ENCODE results near the gene ZNF483.
A peak's percentile ranks its signal among the peaks of the same experiment; 100 is the strongest.
"Not testable (repeated sequence)": the region's sequence is repeated elsewhere in the genome, so short reads cannot be mapped to it uniquely, and the experiment has no call there.

ZNF483 gene

DNA sequence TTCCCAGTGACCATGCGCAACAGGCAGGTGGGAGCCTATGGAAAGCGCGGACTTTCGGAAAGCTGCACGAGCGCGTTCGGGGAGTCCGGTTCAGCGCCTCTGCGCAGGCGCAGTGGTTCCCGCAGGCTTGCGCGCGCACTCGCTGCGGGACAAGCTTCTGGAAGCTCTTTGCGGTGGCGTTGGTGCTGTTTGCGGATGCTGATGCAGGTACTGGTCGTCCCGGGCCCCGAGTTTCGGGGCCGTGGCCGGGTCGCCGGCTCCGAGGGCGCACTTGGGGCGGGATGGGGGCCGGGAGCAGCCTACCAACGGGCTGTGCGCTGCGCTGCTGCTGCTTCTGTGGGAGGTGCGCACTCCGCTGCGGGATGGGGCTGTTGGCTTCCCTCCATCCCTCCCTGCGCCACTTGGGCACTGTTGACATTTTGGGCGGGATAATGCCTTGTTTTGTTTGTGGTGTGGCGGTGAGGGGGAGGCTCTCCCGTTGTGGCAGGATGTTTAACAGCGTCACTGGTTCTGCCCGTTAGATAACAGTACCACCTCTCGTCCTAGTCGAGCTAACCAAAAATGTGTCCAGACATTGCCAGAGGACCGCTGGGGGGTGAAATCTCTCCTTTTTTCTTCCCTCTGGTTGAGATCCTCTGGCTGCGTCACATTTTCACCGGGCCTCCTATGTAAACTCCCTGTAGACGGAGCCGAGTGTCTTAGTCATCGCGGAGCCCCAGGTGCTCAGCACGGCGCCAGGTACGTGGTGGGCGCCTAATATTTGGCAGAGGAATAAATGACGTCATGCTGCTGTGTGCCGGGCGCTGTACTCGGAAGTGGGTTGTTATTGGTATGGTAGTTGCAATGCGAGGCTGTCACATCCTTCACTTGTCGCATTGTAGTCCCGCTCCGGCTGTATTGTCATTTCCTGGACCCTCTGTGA is at the start of gene ZNF483:
Gene ZNF483, plus strand, starts transcription at position 124 of the 922 bp plus-strand sequence. CDS start 2,217 bp downstream, outside the sequence.
- DNase-seq (ENCODE audit: low read depth in 2 of 2), result peak; percentile 46 to 56

DNA sequence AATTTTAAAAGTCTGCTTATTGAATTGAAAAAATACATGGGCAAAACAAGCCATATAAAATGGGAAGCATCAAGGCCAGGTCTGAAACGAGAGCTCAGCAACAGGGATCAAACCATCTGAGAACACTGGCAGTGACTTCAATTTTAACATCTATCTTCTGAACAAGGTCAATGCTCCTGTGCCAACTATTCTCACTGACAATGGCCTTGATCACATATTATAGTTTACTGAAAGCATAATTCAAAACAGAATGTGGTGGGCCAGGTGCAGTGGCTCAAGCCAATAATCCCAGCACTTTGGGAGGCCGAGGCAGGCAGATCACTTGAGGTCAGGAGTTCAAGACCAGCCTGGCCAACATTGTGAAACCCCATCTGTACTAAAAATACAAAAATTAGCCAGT is 49.8 kb upstream of the ZNF483 start:
- DNase-seq (ENCODE audit: low read depth in 2 of 2), result no peak

DNA sequence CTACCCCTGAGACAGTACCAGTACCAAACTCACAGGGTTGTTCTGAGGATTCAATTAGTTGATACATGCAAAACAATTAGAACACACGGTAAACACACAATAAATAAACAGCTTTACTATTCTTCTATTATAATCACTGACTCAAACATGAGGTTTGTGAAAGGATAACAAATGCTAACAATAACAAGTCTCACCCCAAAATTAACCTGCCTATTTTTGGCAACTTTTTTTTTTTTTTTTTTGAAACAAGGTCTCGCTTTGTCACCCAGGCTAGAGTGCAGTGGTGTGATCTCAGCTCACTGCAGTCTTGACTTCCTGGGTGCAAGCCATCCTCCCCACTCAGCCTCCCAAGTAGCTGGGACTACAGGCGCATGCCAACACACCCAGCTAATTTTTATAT is 47.3 kb upstream of the ZNF483 start:
- DNase-seq (ENCODE audit: low read depth in 2 of 2), result no peak

DNA sequence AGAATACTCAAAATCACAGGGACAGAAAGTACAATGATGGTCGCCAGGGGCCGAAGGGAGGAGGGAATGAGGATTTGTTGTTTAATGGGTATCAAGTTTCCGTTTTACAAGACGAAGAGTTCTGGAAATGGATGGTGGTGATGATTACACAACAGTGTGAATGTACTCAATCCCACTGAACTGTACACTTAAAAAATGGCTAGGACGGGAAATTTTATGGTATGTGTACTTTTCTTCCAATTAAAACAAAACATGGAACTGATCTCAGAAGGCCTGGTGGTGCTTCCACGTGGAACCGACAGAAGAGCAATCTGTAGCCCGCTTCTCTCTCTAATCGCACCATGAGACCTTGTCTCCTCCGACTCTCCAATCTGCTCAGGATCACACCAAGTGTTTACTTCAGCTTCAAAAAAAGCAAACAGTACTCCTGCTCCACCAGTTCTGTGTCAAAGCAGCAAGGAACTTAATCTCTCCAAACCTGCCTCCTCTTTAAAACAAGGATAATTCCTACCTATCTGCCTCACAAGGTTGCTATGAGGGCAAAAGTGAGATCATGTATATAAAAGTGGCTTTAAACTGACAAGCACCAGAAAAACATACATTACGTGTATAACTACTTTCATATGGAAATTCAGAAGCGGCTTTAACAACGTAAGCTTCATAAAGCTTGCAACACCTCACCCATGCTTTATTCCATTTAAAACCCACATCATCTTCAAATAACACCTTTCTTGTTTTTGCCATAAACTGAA is 42.9 kb upstream of the ZNF483 start:
- DNase-seq (ENCODE audit: low read depth in 2 of 2), result no peak

DNA sequence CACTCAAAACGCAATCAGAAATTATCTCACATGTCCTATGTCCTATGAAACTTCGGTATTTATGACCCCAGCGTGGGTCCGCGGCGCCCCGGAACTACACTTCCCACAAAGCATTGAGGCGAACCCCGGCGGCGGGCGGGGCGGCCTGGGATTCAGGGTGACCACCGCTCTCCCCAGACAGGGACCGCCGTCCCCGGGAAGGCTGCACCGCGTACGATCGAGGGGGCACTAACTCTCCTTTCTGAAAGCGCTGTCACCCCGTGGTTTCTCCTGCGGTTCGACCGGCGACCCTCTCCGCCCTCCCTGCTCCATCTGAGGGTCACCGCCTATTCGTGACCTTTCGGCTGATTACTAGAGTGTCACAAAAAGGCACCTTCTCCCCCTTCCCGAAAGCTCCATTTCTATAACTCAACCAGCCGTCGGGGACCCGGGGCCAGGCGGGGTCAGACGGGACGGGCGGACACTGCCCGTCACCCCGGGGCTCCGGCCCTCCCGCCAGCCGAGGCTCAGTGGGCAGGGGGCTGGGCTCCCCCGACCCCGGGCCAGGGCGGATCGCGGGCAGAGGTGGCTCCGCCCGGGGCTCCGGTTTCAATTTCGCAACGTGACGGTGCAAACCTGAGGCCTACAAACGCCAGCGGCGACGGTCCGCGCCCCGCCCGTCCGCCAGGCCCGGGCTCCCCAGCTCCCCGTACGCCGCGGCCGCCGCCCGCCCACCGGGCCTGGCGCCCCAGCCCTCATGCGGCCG is 42.1 kb upstream of the ZNF483 start:
- peak; percentile 17 to 53 for DNase-seq (ENCODE audit: low read depth in 2 of 2)

DNA sequence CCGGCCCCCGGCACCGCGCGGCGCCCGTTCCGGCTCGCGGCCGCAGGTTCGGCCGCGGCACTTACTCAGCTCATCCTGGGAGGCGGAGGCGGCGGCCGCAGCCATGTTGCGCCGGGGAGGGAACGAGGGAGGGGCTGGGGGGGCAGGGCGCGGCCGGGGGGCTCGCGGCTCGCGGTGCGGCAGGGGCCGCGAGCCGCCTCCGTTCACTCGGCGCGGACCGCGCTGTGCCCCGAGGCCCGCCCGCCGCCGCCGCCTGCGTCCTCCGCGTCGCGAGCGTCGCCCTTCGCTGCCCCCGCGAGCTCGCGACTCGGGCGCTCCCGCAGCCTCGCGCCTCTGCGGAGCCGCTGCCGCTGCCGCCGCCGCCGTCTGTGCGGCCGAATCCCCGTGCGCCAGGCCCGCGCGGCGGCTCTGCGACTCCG is 41.5 kb upstream of the ZNF483 start:
- DNase-seq (ENCODE audit: low read depth in 2 of 2), result peak; percentile 16 to 38

DNA sequence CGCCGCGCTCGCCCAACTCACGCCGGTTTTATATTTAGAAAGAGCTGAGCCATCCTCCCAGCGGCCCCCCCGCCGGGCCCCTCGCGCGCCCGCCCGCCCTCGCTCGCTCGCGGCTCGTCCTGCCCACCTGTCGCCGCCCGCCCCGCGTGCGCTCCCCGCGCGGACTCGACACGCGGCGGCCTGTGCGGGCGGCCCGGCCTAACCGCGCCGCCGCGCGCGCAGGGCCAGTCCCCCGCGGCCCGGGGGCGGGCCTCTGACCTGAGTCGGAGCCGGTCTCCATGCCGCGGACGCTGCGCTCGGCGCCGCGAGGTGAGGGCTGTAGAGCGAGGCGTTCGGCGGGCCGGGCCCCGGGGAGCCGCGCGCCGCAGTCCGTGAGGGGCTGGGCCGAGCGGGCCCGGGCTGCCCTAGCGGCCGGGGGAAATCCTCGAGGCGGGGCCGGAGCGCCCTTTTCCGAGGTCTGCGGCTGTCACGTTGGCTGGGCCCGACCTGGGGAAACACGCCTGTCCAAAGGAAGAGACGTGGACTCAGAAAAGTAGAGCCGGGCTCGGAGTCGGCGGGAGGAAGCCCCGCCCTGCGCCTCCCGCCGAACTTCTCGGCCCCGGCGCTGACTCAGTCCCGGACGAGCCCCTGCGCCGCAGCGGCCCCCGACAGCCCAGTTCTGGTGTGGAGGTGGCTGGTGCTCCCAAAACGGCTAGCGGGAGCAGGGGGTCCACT is 41.0 kb upstream of the ZNF483 start, which contains the start of gene ECPAS:
Gene ECPAS, minus strand, starts transcription at position 526 of the 714 bp plus-strand sequence. CDS start 11,465 bp downstream, outside the sequence.
- peak; percentile 45 to 60 for DNase-seq (ENCODE audit: low read depth in 2 of 2)

DNA sequence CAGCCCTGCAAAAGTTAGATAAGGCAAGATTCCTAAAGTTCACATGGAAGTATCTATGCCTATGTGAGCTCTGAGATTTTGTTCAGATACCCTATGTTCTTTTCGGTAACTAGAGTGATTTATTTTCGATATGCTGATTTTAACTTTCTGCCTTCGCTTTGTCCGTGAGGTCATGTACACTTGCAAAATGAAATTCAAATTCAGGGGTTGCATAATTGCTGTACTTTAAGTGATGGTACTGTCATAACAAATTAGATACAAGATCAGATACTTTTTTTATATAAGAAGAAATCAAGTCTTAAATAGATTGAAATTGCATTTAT is 40.4 kb upstream of the ZNF483 start:
- no peak for DNase-seq (ENCODE audit: low read depth in 2 of 2)

DNA sequence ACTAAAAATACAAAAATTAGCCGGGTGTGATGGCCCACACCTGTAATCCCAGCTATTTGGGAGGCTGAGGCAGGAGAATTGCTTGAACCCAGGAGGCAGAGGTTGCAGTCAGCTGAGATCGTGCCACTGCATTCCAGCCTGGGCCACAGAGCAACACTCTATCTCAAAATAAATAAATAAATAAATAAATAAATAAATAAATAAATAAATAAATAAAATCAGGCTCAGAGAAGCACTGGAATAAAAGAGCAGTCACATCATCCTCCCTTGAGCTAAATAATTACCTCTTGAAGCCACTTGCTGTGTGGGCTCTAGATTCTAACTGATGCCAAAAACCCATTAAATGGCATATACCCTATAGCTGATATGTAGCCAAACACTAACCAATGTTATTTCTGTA is 27.8 kb upstream of the ZNF483 start:
- DNase-seq (ENCODE audit: low read depth in 2 of 2), result not testable (repeated sequence)

DNA sequence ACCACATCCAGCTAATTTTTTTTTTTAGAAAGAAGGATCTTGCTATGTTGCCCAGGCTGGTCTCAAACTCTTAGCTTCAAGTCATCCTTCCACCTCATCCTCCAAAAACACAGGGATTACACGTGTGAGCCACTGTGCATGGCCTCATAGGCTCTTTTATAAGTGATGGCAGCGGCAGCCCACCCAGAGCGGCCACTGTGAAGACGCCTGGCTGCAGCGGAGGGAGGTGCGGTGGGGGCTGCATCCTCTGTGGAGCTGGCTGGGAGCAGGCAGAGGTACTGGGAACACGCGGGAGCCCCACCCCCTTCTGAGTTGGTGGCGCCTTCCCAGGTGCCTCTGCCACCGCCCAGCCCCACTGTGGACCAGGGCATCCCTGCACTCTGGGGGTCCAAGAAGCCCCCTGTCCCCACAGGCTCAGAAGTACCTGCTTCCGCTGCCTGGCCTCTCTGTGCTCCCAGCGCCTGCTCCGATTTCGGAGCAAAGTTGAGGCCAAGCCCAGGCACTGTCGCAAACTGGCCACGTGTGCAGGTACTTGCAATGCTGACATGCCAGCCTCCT is 23.9 kb upstream of the ZNF483 start:
- no peak for DNase-seq (ENCODE audit: low read depth in 2 of 2)

DNA sequence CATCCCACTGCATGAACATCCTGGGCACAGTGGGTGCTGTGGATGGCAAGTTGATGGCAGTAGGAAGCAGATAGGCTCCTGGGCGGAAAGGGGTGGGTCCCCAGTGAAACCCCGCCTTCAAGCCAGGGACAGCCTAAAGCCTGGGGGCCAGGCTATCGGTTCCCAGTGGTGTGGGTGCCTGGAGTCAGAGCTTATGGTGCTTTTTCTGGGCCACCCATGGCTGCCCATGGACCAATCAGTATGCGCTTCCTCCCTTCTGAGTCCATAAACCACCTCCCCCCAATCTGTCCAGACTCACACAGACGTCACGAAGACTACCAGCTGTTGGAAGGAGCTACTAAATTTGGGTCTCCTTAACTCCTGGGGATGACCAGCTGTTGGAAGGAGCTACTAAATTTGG is 23.3 kb upstream of the ZNF483 start:
- no peak for DNase-seq (ENCODE audit: low read depth in 2 of 2)

DNA sequence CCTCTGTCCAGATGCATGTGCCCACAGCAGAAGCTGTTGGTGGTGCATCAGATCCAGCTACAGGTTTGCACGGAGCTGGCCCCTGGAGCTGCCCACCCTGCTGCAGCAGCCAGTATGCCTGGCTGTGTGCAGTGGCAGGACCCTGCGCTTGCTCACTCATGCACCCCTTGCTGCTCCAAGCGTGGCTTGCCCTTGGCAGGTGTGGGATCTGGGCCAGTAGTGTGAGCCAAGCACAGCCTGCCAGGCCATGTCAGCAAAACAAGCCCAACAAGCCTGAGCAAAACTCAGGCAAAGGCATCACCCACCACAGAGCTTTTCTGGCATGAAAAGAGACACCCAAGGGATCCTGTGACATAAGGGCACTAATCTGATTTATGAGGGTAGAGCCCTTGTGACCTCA is 22.5 kb upstream of the ZNF483 start:
- no peak for DNase-seq (ENCODE audit: low read depth in 2 of 2)

DNA sequence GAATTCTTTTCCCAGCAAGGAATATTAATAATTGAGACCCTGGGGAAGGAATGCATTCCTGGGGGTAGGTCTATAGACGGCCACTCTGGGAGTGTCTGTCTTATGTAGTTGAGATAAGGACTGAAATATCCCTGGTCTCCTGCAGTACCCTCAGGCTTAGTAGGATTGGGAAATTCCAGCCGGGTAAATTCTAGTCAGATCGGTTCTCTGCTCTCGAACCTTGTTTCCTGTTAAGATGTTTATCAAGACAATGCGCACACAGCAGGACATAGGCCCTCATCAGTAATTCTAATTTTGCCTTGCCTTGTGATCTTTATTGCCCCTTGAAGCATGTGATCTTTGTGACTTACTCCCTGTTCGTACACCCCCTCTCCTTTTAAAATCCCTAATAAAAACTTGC is 13.4 kb upstream of the ZNF483 start:
- not testable (repeated sequence) for DNase-seq (ENCODE audit: low read depth in 2 of 2)

DNA sequence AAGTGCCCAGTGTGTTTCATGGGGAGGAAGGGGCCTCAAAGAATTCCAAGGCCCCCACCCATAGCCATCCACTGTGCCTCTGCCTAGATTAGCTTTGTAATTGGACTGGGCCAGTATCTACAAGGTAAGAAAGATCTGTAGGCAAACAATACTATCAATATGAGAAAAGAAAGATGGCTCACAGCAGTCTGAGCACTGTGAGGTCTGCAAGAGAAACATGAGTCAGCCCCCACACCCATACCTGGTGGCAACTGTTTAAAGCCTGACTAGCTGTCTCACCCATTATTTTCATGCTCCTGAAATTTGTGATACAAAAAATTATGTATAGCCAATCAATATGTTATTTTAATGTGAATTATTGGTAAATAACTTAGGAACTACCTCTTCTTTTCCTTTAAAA is 10.0 kb upstream of the ZNF483 start:
- DNase-seq (ENCODE audit: low read depth in 2 of 2), result no peak

DNA sequence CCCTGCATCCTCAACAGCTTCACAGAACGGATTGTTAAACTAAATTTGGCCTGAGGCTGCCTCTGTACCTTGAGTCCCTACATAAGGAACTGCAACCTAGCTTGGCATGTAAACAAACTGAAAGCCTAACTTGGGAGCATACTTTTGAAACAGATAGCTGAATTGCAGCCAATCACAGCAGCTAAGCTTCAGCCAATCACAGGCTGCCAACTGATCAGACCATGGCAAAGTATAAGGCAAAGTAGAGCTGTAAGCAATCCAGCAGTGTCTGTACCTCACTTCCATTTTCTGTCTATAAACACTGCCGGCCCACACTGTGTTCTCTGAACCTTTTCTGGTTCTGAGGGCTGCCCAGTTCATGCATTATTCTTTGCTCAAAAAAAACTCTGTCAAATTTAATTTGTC is 8.9 kb upstream of the ZNF483 start:
- no peak for DNase-seq (ENCODE audit: low read depth in 2 of 2)

DNA sequence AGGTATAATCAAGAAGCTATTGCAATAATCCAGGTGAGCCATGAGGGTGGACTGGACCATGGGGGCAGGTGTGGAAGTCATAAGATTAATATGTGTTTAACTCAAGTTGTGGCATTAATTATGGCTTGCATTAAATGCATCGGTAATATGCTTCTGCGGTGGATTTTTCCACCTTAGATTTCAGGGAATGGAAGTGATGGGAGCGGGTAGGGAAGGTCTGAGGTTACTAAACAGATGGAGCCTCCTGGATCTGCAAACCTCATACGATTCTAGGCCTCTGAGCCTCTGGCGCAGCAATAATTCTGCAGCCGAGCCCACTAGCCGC is 286 bp upstream of the ZNF483 start:
- no peak for DNase-seq (ENCODE audit: low read depth in 2 of 2)

DNA sequence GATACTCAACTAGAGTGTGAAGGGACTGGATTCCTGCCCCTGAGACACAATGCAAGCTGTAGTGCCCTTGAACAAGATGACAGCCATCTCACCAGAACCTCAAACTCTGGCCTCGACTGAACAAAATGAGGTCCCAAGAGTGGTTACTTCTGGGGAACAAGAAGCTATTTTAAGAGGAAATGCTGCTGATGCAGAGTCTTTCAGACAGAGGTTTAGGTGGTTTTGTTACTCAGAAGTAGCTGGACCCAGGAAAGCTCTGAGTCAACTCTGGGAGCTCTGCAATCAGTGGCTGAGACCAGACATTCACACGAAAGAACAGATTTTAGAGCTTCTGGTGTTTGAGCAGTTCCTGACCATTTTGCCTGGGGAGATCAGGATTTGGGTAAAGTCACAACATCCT is 2.4 kb downstream of the ZNF483 start:
- no peak for DNase-seq (ENCODE audit: low read depth in 2 of 2)

DNA sequence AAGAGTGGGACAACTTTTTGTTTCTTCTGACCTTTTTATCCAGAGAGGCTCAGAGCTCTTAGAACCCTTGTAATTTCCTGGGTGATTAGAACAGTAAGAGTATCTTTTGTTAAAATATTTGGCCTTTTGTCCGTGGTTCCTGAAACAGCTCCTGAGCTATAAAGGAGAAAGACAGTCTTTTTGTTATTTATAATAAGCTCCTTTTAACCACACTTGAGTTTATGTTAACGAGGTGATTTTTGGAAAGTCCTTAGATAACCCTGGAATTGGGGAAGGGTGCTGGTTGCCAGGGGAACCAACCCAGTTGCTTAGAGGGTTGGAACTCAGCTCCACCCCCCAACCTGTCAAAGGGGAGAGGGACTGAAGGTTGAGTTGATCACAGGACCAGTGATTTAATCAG is 4.8 kb downstream of the ZNF483 start:
- DNase-seq (ENCODE audit: low read depth in 2 of 2), result no peak

DNA sequence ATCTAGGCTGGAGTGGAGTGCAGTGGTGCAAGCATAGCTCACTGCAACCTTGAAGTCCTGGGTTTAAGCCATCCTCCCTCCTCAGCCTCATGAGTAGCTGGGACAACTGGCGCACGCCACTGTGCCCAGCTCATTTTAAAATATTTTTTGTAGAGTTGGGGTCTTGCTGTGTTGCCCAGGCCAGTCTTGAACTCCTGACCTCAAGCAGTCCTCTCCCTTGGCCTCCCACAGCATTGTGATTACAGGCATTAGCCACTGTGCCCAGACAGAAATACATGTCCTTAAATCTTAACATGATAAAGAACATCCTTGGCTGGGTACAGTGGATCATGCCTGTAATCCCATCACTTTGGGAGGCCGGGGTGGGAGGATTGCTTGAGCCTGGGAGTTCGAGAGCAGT is 6.7 kb downstream of the ZNF483 start:
- DNase-seq (ENCODE audit: low read depth in 2 of 2), result no peak

DNA sequence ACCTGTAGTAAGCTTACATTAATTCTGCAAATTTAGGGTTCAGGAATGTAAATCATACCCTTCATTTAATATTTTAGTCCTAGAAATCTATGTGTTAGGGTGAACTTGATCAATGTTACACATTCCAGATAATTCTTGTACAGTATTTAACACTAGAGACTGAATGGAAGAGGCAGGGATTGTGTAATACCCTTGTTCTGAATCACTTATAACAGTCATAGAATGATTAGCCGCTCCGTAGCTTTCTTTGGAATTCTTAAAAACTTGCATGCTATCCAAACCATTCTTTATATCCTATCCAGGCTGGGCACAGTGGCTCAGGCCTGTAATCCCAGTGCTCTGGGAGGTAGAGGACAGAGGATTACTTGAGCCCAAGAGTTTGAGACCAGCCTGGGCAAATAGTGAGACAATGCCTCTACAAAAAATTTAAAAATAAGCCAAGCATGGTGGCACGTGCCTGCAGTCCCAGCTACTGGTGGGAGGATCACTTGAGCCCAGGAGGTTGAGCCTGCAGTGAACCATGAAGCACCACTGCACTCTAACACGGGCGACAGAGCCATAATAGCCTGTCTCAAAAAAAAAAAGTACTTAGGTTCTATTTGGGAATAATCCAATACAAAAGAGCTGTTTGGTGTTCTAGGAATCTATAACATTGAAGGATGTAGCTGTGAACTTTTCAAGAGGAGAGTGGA is 8.3 kb downstream of the ZNF483 start:
- no peak for DNase-seq (ENCODE audit: low read depth in 2 of 2)

Data from stimulated activated CD4-positive, alpha-beta T cell treated with anti-CD3 and anti-CD28 coated beads, Interleukin-12 subunit alpha, Interleukin-12 subunit beta, amount 100 ng/mL, for 24 hours (primary cell).